VCaP (cell line): Measurements from ENCODE around the gene SDR39U1.

Experiments used
- H3K27ac ChIP-seq: fragments of 450-650 bp; 2 replicates; pipeline ENCODE4 v1.5.1; 2017
- TF ChIP-seq, protein P1 (sequence below): fragments of 450-650 bp; conservative IDR thresholded peaks from 2 replicates; pipeline ENCODE4 v1.5.1; 2017; ENCODE audit warnings: mild to moderate bottlenecking, moderate library complexity

SDR39U1 gene

GRCh38 chr14:24439257-24439656, 3.3 kb downstream of the SDR39U1 start:
- no peak overlapping the region for H3K27ac ChIP-seq
- TF ChIP-seq, protein P1, sequence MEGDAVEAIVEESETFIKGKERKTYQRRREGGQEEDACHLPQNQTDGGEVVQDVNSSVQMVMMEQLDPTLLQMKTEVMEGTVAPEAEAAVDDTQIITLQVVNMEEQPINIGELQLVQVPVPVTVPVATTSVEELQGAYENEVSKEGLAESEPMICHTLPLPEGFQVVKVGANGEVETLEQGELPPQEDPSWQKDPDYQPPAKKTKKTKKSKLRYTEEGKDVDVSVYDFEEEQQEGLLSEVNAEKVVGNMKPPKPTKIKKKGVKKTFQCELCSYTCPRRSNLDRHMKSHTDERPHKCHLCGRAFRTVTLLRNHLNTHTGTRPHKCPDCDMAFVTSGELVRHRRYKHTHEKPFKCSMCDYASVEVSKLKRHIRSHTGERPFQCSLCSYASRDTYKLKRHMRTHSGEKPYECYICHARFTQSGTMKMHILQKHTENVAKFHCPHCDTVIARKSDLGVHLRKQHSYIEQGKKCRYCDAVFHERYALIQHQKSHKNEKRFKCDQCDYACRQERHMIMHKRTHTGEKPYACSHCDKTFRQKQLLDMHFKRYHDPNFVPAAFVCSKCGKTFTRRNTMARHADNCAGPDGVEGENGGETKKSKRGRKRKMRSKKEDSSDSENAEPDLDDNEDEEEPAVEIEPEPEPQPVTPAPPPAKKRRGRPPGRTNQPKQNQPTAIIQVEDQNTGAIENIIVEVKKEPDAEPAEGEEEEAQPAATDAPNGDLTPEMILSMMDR = no peak

DNA sequence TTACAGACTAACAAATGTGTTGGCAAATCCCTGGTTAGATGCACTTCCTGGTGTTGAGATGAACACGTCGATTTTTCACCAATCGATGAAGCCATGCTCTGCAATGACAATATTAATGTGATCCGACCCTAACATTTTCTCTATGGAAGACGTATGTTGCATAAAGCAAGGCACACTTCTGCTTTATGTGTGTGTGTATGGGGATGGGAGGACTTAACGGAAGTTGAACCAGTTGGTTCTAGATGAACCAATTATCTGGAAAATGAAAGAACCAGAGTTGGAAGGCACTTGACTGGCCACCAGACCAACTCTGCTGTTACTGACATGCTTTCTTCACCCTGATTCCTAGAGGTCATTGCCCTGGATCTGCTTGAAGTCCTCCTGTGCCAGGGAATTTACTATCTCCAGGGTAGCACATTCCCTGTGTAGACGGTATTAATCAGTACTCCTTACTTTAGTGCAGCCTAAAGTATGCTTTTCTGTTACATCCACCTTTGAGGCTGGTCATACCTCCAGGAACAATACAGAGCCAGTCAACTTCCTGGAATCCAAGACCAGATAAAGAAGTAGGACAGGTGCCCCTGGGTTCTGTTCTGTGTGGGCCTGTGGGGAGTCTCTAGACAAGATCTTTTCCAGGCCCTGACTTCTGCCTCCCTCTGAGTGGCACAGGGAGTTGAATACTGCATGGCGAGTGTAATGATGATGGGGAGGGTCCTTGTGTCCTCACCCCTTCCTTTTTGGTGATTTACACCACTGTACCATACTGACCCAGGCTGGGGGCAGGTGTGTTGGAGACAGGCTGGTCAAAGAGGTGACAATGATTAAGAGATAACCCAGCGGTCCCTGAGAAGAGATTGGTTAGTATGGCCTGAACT, 4.1 kb downstream of the SDR39U1 start:
- H3K27ac ChIP-seq = no peak overlapping the region
- TF ChIP-seq, protein P1 = no peak

- no peak overlapping the region for H3K27ac ChIP-seq
- TF ChIP-seq, protein P1 = no peak
These were observed 4.9 kb downstream of the SDR39U1 start for GRCh38 chr14:24437736-24438067.

GRCh38 chr14:24437020-24437735, 5.4 kb downstream of the SDR39U1 start:
- H3K27ac ChIP-seq = no peak overlapping the region
- TF ChIP-seq, protein P1 = peak; percentile 29

DNA sequence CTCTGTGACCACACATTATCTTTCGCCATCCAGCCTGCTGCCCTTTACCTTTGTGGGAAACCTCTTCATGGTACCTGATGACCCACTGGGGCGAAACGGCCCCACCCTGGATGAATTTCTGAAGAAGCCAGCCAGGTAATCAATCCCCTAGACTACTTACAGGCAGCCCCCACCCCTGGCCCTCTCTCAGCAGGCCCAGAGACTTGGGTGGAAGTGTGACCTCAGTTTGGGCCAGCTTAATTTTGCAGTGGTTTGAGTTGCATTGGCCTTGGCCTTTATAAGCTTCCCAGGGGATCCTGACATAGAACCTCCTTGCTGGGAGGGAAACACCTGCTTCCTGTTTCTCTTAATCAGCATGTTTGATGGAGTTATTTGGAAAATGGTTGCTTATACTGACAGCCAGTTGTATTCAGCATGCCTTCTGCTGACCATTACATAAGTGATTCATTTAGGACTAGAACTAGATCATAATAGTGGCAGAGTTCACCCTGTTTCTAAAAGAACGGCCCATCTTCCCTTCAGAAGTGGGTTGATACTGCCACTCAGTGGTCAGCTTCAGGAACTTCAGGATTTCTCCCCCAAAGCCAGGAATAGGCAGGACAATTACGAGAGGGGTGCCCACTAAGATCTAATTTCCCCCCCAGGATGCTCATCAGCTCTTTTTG, 6.1 kb downstream of the SDR39U1 start:
- TF ChIP-seq, protein P1 = peak; percentile 84
- H3K27ac ChIP-seq = no peak overlapping the region

DNA sequence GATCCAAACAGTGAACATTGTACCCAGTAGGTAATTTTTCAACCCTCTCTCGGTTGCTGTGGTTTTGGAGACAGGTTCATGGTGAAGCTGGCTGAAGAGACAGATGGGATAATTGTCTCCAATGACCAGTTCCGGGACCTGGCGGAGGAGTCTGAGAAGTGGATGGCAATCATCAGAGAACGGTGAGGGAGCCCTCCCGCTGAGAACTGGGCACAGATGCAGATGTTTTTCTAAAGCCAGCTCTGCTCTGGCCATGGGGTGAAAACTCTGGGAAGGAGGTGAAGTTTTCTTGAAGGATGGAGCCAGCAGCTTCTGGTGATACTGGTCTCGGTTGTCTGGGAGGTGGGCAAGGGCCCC, 6.6 kb downstream of the SDR39U1 start:
- no peak overlapping the region for H3K27ac ChIP-seq
- TF ChIP-seq, protein P1 = no peak

DNA sequence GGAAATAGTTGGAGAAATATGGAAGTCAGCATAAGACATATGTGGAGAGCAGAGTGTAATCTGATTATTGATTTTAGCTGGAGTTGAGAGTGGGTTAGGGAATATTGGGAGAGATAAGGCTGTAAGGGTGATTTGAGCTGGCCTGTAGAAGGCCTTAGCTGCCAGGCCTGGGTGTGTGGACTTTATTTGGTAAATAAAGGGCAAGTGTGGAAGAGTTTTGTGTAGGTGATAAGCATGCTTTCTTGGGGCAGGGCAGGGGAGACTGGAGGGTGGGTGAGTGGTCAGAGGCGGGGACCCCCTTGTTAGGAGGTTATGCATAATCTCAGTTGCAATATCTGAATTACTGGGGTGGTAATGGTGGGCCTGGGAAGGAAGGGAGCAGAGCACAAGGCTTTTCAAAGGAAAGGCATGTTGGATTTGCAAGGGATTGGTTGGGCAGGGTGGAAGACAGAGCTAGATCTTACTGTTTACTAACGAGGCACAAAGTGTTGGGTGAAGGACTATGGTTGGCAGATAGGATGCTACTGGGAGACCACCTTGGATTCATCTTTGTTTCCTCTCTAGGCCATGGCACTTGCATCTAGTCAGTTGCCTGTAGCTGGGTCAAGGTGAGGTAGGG, 7.3 kb downstream of the SDR39U1 start:
- H3K27ac ChIP-seq = no peak overlapping the region
- TF ChIP-seq, protein P1 = no peak
